GM12874 (cell line): ENCODE measurements around the gene MRPL12.

ENCODE experiments used
- CTCF ChIP-seq: IDR thresholded peaks from 2 replicates; pipeline ENCODE4 v1.5.1; 2011; ENCODE audit warnings: low read depth, mild to moderate bottlenecking, control low read depth, low read length, moderate library complexity; ENCODE audit not compliant: insufficient read depth

The MRPL12 gene

GRCh38 chr17:81735264-81736102 is 32.3 kb downstream of the MRPL12 start:
- TF ChIP-seq CTCF = no peak

GRCh38 chr17:81737947-81738800 is 35.0 kb downstream of the MRPL12 start:
- no peak for TF ChIP-seq CTCF

- TF ChIP-seq CTCF = no peak
Observed at GRCh38 chr17:81738801-81739393, 35.7 kb downstream of the MRPL12 start.

- no peak for TF ChIP-seq CTCF
Observed at GRCh38 chr17:81740395-81740961, 37.3 kb downstream of the MRPL12 start.

GRCh38 chr17:81741049-81741593 is 38.0 kb downstream of the MRPL12 start:
- no peak for TF ChIP-seq CTCF

GRCh38 chr17:81741594-81742452 is 38.7 kb downstream of the MRPL12 start:
- no peak for TF ChIP-seq CTCF
